NT2/D1 (cell line): Measurements from ENCODE around the gene CXCL8.

Experiments
- DNase-seq: peaks from one replicate; pipeline ENCODE4 v3.0.0-alpha.2; 2011; ENCODE audit warnings: low read depth, low spot score
- H3K27me3 ChIP-seq: 2 replicates; pipeline ENCODE4 v1.6.0; 2011; ENCODE audit warnings: mild to moderate bottlenecking; ENCODE audit not compliant: insufficient read length, insufficient read depth
- H3K36me3 ChIP-seq: 2 replicates; pipeline ENCODE4 v1.6.1; 2011; ENCODE audit warnings: mild to moderate bottlenecking, low read length, mixed read lengths; ENCODE audit not compliant: insufficient read depth, insufficient read length
- H3K4me1 ChIP-seq: 2 replicates; pipeline ENCODE4 v1.5.1; 2011; ENCODE audit not compliant: insufficient read depth, insufficient read length
- H3K4me3 ChIP-seq: 2 replicates; pipeline ENCODE4 v1.5.1; 2011; ENCODE audit warnings: low read depth; ENCODE audit not compliant: insufficient read length
- H3K9ac ChIP-seq: 2 replicates; pipeline ENCODE4 v1.6.0; 2011; ENCODE audit warnings: low read depth; ENCODE audit not compliant: insufficient read length
- H3K9me3 ChIP-seq: 2 replicates; pipeline ENCODE4 v1.5.1; 2011; ENCODE audit warnings: mild to moderate bottlenecking, low read length; ENCODE audit not compliant: insufficient read depth
- SUZ12 ChIP-seq: IDR thresholded peaks from 2 replicates; pipeline ENCODE4 v1.6.1; 2011; ENCODE audit not compliant: insufficient read length, insufficient read depth; ENCODE audit errors: extremely low read depth
- YY1 ChIP-seq: IDR thresholded peaks from 2 replicates; pipeline ENCODE4 v1.6.1; 2011; ENCODE audit not compliant: insufficient read length, insufficient read depth
- ZNF274 ChIP-seq: IDR thresholded peaks from 2 replicates; pipeline ENCODE4 v1.6.1; 2011; ENCODE audit warnings: mild to moderate bottlenecking, low read depth, low read length

CXCL8 gene

GRCh38 chr4:73744203-73744602, 3.8 kb downstream of the CXCL8 start:
- H3K4me1 ChIP-seq = no peaks in the 10 kb centered on the region
- no peaks in the 10 kb centered on the region for H3K36me3 ChIP-seq
- H3K9ac ChIP-seq = no peak overlapping the region
- H3K27me3 ChIP-seq = no peaks in the 10 kb centered on the region
- no peaks in the 10 kb centered on the region for H3K9me3 ChIP-seq
- TF ChIP-seq SUZ12 = no peak
- no peak for TF ChIP-seq YY1
- TF ChIP-seq ZNF274 = no peak
- no peak for DNase-seq
- no peak overlapping the region for H3K4me3 ChIP-seq

- Histone ChIP-seq H3K9me3 (no peaks in the 10 kb centered on the region), H3K36me3 (no peaks in the 10 kb centered on the region), H3K9ac (no peak overlapping the region), H3K4me3 (no peak overlapping the region), H3K4me1 (no peaks in the 10 kb centered on the region), H3K27me3 (no peaks in the 10 kb centered on the region)
- DNase-seq = no peak
- TF ChIP-seq YY1 = no peak
- no peak for TF ChIP-seq SUZ12
- no peak for TF ChIP-seq ZNF274
Measured at GRCh38 chr4:73750730-73751129, 10.4 kb downstream of the CXCL8 start.

- no peaks in the 10 kb centered on the region for H3K36me3 ChIP-seq
- no peaks in the 10 kb centered on the region for H3K27me3 ChIP-seq
- H3K9me3 ChIP-seq = no peaks in the 10 kb centered on the region
- H3K4me1 ChIP-seq = no peaks in the 10 kb centered on the region
- no peak overlapping the region for H3K9ac ChIP-seq
- no peak for DNase-seq
- H3K4me3 ChIP-seq = no peak overlapping the region
- TF ChIP-seq ZNF274 (no peak), SUZ12 (no peak), YY1 (no peak)
Measured at GRCh38 chr4:73751166-73751565, 10.8 kb downstream of the CXCL8 start.

GRCh38 chr4:73751830-73752229, 11.5 kb downstream of the CXCL8 start:
- Histone ChIP-seq H3K9me3 (no peaks in the 10 kb centered on the region), H3K36me3 (no peaks in the 10 kb centered on the region), H3K4me1 (no peaks in the 10 kb centered on the region), H3K9ac (no peak overlapping the region), H3K4me3 (no peak overlapping the region), H3K27me3 (no peaks in the 10 kb centered on the region)
- TF ChIP-seq SUZ12 (no peak), YY1 (no peak), ZNF274 (no peak)
- DNase-seq = no peak

- no peak for DNase-seq
- no peaks in the 10 kb centered on the region for H3K36me3 ChIP-seq
- H3K4me1 ChIP-seq = no peaks in the 10 kb centered on the region
- TF ChIP-seq ZNF274 (no peak), YY1 (no peak), SUZ12 (no peak)
- no peak overlapping the region for H3K9ac ChIP-seq
- H3K4me3 ChIP-seq = no peak overlapping the region
- no peaks in the 10 kb centered on the region for H3K9me3 ChIP-seq
- no peaks in the 10 kb centered on the region for H3K27me3 ChIP-seq
Measured at GRCh38 chr4:73752424-73752823, 12.1 kb downstream of the CXCL8 start.

GRCh38 chr4:73753215-73753614, 12.8 kb downstream of the CXCL8 start:
- Histone ChIP-seq H3K27me3 (no peaks in the 10 kb centered on the region), H3K4me1 (no peaks in the 10 kb centered on the region), H3K9me3 (no peaks in the 10 kb centered on the region), H3K4me3 (no peak overlapping the region), H3K9ac (no peak overlapping the region), H3K36me3 (no peaks in the 10 kb centered on the region)
- no peak for DNase-seq
- TF ChIP-seq YY1 = no peak
- TF ChIP-seq ZNF274 = no peak
- no peak for TF ChIP-seq SUZ12

- Histone ChIP-seq H3K27me3 (no peaks in the 10 kb centered on the region), H3K4me1 (no peaks in the 10 kb centered on the region), H3K9ac (no peak overlapping the region), H3K9me3 (no peaks in the 10 kb centered on the region), H3K36me3 (no peaks in the 10 kb centered on the region), H3K4me3 (no peak overlapping the region)
- no peak for DNase-seq
- TF ChIP-seq SUZ12 = no peak
- no peak for TF ChIP-seq ZNF274
- TF ChIP-seq YY1 = no peak
Measured at GRCh38 chr4:73754934-73755333, 14.6 kb downstream of the CXCL8 start.

GRCh38 chr4:73759357-73759756, 19.0 kb downstream of the CXCL8 start:
- no peak for TF ChIP-seq YY1
- TF ChIP-seq ZNF274 = no peak
- no peak for TF ChIP-seq SUZ12
- H3K4me3 ChIP-seq = no peak overlapping the region
- H3K27me3 ChIP-seq = no peaks in the 10 kb centered on the region
- H3K9me3 ChIP-seq = no peaks in the 10 kb centered on the region
- no peak for DNase-seq
- no peak overlapping the region for H3K9ac ChIP-seq
- H3K36me3 ChIP-seq = no peaks in the 10 kb centered on the region
- no peaks in the 10 kb centered on the region for H3K4me1 ChIP-seq
